ENCODE data around the gene ACTL8.

- TF ChIP-seq CTCF (IDR thresholded peaks at IDR 0.05) (no peak), POLR2A (IDR thresholded peaks at IDR 0.05) (no peak)
Measured at GRCh38 chr1:17777330-17777729, 22.2 kb downstream of the ACTL8 start.

Measured in tibial nerve (tissue), 3 donors.